H4 (cell line): Measurements from ENCODE around the gene MKX. TPM values are rescaled to one million over a fixed set of nuclear protein-coding genes. Genes with fewer than 3 reads are reported as not detected.

Source experiments
- DNase-seq: peaks from one replicate; pipeline ENCODE4 v3.0.0-alpha.2; 2015; ENCODE audit warnings: low spot score
- total RNA-seq: library from RNA; depleted of rRNA; stranded (reverse); fragments of >200 nt; shearing (Covaris generic); gene quantifications from 2 replicates; pipeline ENCODE4 v1.2.3, GENCODE V29; 2014; rRNA removed

The MKX gene, protein sequence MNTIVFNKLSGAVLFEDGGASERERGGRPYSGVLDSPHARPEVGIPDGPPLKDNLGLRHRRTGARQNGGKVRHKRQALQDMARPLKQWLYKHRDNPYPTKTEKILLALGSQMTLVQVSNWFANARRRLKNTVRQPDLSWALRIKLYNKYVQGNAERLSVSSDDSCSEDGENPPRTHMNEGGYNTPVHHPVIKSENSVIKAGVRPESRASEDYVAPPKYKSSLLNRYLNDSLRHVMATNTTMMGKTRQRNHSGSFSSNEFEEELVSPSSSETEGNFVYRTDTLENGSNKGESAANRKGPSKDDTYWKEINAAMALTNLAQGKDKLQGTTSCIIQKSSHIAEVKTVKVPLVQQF
- not detected in 2 replicates for total RNA-seq

DNA sequence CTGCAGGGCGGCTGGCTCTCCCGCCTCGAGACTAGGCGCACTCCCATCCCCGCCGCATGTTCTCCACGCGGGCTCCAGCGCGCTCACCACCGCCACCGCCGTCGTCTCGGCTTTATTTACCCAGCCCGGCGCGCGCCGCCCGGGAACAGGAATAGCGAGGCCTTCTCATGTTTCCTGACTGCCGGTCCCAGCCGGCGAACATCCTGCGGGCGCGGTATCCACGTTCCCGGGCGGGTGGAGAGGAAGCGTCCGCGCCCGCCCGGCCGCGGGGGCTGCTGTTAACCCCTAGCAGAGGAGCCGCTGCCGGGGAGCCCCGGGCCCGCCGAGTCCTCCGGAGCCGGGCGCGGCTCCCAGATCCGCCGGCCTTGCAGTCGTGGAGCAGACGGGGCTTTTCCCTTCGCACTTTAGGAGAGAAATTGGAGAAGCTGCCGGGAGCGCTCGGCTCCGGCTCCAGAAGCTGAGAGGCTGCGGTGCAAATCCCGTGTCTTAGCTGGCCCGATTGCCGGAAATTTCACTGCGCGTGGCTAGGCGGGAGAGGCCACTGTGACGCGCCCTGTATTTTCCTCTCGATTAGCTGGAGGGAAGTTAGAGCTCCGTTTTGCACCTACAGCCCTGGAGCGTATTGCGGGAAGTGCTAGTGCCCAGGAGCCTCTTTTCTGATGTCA lies at the start of gene MKX:
MKX (minus strand) TSS at position 88 of the 665 bp plus-strand sequence. CDS start 2,404 bp downstream, outside the sequence.
- DNase-seq: no peak

DNA sequence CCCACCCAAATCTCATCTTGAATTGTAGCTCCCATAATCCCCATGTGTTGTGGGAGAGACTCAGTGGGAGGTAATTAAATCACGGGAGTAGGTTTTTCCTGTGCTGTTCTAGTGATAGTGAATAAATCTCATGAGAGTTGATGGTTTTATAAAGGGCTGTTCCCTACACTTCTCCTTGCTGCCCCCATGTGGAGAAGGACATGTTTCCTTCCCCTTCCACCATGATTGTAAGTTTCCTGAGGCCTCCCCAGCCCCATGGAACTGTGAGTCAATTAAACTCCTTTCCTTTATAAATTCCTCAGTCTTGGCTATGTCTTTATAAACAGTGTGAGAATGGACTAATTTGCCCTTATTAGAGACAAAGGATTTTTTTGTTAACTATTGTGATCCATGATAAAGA lies 48.5 kb upstream of the MKX start:
- no peak for DNase-seq

DNA sequence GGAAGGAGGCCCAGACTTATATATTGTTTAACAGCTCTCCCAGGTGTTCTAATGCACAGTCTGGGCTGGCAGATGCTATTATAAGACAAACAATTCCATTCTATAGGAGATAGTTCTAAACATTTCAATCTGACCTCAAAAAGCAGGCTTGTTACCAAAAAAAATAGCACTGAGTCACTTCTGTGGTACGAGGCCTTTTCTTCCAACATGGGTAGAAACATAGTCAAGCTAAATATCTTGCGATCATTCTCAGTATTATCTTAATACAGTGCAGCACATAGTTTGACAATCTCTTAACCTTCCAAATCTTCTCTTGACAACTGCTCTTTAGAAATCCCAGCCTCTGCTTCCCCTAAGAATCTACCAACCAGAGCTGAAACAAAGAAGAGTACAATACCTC lies 46.6 kb upstream of the MKX start:
- no peak for DNase-seq

DNA sequence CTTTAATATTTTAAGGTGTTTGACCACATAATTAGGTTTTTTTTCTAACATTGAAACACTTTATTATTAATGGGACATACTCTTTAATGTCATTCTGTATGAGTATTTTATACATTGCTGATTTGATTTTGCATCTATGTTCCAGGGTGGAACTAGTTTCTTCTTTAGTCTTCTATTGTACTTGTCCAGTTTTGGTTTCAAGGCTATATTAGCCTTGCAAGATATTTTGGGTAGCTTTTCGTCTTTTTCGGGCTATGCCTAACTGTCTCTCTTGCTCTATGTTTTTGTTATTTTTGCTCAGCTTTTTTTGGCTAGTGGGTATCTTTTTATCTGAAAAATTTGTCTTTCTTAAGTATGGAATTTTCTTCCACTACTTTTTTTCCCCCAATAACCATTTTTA lies 38.7 kb upstream of the MKX start:
- no peak for DNase-seq

DNA sequence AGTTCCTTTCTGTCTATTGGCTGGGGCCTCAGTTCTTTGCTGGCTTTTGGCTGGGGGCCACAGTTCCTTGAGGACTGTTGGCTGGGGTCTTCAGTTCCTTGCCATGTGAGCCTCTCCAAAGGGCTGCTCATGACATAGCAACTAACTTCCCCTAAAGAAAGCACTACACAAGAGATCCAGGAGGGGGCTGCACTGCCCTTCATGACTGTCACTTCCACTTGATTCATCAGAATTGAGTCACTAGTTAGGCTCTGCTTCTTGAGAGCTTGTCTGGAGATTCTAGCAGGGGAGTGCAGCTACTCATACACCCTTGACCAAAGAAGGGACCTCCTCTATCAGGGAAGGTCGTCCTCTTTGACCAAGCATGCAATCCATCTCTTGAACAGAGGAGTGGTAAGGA lies 38.0 kb upstream of the MKX start:
- DNase-seq: peak; percentile 50

DNA sequence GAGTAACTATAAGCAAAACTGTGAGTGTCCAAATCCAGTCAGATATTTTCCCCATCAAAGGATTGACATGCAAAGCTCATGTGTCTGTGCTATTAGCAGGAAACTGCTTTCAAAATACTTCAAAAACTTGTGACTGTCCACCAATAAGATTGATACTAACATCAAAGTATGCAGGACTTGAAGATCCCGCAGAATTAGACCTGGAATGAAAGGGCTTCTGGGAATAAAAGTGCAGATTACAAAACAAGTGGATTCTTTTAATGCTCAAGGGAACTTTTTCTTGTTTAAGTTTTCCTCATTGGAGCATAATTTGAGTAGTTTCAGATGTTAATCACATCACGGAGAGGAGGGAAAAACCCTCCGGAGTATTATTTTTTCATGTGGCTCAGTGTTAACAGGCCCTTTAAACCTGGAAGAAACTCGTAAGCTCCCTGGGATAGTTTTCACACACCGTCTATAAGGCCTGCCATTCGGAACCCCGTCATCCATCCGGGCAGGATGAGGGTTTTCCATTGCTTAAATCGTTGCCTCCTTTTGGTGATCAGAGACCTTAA lies 33.9 kb upstream of the MKX start:
- no peak for DNase-seq

DNA sequence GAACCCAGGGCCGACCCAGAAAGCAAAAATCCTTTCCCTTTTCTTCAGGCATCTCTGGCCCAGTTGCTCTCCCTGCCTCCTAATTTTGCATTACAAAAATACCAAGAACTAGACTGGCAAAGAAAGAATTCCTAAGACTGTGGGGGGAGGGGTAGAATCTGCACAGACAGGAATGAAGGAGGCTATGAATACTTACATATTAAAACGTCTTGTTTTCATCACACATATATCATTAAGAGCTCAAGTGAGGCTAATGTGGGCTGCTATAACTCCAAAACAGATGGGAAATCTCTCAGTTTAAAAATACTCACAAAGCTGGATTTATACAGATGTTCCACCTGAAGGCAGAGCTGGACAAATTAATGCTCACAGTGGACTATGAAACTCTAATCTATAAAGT lies 29.2 kb upstream of the MKX start:
- no peak for DNase-seq

DNA sequence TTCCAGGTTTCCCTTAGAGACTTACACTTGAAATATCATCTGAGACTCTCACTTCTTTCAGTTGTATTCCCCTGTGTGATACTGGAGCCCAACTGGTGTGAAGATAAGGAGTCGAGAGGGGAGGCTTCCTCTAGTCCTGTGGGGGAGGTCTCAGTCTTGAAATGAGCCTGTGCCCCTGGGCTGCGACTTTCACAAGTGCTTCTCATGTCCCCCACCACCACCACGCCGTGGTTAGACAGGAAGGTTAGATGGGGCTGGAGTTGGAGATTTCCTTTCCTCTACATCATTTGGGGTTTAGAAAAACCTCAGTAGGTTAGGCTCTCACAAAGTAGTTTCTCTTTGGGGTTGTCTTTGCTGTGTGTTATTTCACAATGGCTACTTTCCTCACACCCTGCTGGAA lies 25.6 kb upstream of the MKX start:
- DNase-seq: no peak

DNA sequence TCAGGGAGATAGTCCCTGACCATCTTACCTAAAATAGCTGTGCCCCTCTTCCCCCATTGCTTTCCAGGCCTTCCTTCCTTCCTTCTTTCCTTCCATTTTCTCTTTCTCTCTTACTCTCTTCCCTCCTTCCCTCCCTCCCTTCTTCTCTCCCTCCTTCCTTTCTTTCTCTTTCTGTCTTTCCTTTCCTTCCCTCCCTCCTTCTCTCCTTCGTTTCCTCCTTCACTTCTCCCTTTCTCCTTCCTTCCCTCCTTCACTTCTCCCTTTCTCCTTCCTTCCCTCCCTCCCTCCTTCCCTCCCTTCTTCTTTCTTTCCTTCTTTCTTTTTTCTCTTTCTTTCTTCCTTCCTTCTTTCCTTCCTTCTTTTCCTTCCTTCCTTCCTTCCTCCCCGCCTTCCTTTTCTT lies 24.6 kb upstream of the MKX start:
- no peak for DNase-seq

DNA sequence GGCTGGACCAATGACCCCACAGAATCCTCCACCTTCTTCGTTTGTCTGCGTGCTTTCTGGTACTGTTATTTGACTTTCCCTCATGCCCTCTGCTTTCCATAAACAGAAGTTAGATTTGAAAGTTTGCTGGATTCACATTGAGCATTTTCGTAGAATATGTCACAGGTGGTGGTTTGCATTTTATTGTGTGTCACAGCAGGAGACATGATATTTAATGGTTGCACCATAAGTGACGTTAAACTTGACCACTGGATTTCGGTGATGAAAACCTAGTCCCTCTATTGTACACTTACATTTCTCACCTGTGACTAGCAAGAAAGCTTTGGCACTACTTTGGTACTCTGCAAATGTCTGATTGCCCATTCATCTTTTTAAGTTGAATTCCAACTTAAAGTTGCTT lies 15.2 kb upstream of the MKX start:
- no peak for DNase-seq

DNA sequence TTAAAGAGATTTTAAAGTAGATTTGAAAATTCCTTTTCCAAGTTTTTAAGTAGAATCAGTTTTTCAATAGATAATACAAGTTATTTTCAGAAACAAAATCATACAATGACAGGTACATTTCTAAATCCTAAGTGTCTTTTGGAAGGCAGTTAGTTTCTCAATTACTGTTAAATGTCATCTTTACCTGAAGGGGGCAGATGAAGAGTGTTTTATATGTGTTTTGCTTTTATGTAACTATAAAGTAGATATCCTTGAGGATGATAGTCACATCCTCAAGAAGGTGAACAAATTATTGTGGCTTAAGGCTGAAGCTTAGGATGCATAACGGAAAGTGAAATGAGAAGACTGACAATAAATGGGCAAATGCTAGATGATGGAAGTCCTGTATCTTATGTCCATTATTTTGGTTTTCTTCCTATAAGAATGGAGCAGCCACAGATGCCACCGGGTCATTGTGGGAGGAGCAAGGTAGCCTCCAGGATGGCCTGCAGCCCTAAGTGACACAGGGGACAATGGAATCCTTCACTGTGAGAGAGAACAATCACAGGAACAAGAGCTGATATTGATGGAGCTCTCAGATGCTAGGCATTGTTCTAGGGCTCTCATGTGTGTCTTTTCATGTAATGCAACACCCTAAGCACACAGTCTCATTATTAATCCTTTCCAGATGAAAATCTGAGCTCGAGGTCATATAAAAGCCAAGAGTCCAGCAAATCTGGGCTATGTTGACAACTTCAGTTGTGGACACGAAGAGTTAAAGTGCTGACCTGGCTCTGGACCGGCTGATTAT lies 14.1 kb upstream of the MKX start:
- DNase-seq: no peak

DNA sequence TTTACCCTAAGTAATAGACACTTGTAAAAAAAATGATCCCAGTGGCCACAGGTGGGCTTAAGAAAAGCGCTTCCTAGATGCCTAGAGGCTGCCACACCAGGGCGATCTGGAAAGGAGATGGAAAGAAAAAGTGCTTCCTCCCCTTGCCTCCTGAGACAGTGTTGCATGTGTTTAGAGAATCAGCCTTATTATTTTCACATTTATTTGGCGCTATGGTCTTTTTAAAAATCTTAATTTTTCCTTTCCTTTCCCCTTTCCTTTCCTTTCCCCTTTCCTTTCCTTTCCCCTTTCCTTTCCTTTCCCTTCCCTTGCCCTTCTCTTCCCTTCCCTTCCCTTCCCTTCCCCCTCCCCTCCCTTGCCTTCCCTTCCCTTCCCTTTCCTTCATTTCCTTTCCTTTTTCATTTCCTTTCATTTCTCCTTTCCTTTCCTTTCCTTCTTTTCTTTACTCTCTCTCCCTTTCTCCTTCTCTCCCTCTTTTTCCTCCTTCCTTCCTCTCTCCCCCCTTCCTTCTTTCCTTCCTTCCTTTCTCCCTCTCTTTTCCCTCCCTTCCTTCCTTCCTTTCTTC lies 7.1 kb upstream of the MKX start:
- DNase-seq: no peak

DNA sequence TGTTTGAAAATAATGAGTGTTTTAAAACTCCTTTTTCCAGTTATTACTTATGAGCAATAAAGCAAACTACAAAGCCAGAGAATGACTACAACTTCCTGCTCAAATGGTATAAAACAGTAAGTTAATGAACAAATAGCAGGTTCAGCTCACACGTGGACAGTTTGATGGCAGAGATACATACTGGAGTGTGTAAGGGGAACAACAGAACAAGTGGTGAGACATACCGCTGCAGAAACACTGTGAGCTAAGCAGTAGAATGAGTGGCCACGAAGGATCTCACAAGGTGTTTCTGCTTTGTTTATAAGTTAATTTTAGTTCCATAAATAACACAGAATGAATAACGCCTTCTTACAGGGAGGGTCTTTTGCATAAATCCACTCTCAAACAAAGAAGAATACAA lies 3.0 kb upstream of the MKX start:
- DNase-seq: no peak

DNA sequence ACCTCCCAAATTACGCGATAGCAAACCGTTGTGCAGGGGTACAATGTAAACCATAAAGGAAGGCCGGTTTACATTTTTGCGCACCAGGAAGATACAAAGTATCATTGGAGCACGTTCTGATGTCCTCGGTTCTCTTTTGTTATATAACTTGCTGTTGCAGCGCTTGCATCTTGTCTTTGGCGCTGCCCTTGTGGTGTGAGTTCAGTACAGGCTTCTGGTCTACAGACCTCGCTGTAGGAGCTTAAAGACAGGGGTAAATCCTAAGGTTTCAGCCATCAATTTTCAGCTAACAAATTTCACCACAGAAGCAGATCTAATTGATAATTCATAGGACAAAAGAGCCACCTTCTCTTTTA lies 1.5 kb upstream of the MKX start:
- no peak for DNase-seq

DNA sequence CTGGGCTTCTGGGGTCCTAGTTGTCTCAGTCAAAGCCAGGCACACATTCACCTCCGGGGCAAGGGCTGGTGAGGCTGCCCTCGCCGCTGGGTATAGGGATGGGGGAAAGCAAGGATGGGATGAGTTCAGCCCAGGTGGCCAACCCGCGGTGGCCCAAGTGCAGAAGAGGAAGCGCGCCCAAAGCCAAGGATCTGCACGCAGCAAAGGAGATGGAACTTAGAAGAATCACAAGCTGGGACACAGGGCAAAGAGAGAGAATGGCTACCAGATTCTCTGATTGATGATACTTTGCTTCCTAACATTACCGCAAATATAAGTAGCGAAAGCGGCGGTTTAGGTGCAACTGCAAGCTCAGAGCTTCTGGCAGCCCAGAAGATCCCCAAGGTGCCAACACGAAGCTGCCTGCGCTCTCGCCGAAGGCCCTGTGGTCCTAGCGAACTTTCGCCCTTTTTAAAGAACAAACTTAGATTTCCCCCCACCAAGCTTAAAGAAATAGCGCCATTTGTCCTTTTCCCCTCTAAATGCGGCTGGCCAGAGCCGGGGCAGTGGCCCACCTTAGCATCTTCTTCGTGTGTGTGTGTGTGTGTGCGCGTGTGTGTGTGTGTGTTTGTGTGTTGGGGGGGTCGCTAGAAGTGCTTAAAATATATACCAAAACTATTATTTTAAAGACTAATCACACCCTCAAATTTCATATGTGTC lies 927 bp upstream of the MKX start:
- DNase-seq: no peak

DNA sequence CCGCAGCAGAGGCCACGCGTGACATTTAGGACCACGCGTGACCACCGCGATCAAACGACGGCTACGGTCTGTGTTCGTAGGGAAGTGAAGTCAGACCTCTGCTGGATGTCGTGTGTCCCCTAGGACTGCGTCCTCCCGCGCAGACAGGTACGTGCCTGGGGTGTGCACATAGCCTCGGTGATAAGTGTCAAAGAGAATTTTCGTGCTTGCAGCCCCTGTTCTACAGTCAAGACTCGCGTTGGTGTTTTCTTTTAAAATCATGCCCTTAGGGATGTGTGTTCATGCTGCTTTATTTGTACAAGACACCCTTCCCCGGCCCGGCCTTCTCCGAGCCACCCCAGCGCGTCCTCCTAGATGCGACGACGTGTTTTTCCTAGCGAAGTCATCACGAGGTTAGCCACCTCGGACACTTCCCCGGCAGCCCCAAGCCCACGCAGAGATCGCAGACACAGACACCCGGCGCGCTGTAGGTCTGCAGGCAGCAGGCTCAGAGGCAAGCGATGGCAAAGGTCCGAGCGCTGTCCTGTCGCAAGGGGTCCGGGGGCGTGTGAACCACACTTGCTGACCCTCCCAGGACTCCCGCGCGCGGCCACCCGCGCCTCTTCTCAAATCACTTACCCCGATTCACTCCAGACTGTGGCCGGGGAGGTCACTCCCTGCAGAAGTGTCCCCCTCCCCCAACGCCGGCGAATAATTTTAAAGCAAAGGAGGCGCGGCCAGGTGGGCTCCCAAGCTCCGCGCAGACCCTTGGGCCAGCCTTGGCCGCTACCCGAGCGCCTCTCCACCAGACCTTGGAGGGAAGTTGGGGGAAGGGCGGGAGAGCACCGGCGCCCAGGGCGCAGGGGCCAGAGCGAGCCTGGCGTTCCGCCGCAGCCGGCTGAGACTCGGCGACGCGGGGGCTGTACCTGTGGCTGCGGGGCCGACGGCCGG lies 552 bp downstream of the MKX start:
- no peak for DNase-seq

DNA sequence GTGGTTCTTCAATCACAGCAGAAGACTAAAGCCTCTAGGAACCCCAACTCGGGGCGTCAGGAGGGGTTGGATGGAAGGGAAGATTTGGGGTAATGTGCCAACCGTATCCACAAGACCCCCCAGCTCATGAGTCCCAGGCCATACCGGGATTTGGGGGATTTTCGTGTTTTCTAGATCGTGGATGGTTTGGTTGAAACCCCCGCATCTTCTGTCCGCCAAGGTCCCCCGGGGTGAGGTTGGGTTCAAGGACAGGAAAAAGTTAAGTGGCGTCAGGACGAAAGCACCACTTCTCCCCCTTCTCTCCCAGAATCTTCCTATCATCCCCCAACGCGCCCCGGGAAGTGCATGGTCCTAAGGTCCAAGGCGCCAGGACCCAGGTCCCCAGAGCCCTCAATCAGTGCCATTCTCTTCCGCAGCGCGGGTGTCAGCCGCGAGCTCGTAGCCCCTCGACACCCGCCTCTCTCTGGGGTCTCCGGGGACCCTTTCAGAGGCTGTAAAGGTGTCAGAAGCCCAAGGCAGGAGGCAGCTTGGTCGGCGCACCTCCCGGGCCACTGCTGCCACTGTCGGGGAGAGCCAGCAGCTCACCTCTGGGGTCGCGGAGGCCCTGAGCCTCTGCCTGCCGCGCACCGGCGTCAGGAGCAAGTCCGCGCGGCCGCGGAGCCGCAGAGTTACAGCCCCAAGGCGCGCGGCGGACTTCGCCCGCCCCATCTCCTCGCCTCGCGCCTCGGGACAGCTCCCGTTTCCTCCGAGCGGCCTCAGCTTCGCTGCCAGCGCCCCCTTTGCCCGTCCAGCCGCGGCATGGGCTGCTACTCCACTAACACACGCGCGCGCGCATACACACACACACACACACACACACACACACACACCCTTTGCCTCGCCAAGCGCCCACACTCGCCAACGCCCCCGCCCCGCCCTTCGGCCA lies 1.5 kb downstream of the MKX start:
- no peak for DNase-seq

DNA sequence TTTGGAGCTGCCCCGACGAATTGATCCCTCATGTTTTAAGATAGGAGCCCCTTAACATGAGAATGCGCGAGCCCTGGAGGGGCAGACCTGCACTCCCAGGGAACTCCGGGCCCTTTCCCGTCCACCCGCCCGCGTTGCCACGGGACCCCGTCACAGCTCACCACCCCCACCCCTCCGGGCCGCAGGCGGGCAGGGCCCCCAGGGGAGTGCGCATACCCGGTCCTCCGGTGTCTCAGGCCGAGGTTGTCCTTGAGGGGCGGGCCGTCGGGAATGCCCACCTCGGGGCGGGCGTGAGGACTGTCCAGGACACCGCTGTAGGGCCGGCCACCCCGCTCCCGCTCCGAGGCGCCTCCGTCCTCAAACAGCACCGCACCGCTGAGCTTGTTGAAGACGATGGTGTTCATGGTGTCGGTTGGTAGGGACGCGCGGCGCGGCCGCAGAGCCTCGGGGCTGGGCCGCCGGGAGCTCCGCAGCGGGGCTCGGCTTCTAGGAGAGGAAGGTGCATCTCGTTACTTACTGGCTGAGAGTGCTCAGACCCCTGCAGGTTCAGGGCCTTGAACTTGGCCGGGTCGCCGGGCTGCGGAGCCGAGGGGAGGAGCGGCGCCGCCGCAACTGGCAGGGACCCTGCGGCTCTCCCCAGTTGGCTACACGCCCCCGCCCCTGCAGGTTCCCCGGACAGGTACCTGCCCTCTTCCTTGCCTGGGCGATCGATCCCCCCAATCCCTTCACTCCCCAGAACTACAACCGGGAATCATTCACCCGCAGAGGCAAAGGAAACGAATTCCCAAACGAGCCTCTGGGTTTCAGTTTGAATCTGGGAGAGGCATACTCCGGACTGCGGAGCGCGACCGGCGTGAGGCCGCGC lies 2.4 kb downstream of the MKX start:
- no peak for DNase-seq
